NCI-H1105 treated with DMSO at 0.1 percent for 48 hours (cell line): ENCODE measurements around the gene PFKFB3.

ENCODE experiments used
- DNase-seq: peaks from one replicate; lab custom pipeline; 2025; lab: John Stamatoyannopoulos, UW

PFKFB3 gene

GRCh38 chr10:6301488-6302075, 98.8 kb downstream of the PFKFB3 start:
- DNase-seq = no peak
